ENCODE results near the gene ATG4C. TPM values are rescaled to one million over a fixed set of nuclear protein-coding genes. Genes with fewer than 3 reads are reported as not detected.

ATG4C gene
- total and polyA plus RNA-seq, 3 donors from 2014 or later: 6.8 to 10.2 (median 8.6) TPM

DNA sequence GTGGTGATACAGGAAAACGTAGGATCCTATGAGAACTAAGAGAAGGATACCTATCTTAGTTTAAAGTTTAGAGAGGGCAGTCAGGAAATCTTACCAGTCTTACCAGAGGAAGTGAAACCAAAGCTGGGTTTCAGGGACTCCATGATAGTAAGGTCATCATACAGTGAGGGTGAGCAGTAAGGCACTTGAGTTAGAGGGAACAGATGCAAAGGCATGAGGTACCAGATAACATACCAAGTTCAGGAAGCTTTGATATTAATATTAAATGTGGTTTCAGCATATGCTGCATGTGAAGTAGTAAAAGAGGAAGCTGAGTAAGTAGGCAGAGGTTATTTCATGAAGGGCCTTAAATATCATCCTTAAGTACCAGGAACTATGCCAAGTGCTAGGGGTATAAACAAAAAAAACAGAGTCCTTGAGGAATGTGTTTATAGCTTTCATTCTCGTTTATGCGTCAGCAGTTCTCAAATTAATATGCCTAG lies 16.9 kb downstream of the ATG4C start:
- no peaks in the 10 kb centered on the region for H3K36me3 ChIP-seq (ENCODE audit: low read depth, missing control alignments)
- TF ChIP-seq, protein P1, sequence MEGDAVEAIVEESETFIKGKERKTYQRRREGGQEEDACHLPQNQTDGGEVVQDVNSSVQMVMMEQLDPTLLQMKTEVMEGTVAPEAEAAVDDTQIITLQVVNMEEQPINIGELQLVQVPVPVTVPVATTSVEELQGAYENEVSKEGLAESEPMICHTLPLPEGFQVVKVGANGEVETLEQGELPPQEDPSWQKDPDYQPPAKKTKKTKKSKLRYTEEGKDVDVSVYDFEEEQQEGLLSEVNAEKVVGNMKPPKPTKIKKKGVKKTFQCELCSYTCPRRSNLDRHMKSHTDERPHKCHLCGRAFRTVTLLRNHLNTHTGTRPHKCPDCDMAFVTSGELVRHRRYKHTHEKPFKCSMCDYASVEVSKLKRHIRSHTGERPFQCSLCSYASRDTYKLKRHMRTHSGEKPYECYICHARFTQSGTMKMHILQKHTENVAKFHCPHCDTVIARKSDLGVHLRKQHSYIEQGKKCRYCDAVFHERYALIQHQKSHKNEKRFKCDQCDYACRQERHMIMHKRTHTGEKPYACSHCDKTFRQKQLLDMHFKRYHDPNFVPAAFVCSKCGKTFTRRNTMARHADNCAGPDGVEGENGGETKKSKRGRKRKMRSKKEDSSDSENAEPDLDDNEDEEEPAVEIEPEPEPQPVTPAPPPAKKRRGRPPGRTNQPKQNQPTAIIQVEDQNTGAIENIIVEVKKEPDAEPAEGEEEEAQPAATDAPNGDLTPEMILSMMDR (IDR thresholded peaks at IDR 0.05): no peak
- TF ChIP-seq POLR2A (IDR thresholded peaks at IDR 0.05): no peak
- no peaks in the 10 kb centered on the region for H3K4me1 ChIP-seq
- no peaks in the 10 kb centered on the region for H3K9me3 ChIP-seq
- no peak for DNase-seq
- H3K27ac ChIP-seq: no peak overlapping the region
- no peak overlapping the region for H3K4me3 ChIP-seq
- WGBS, 2 donors: 68 to 73% methylated on average over 3 of the region's 3 CpGs
- H3K27me3 ChIP-seq: no peaks in the 10 kb centered on the region
- intact Hi-C loops (cut with DNase I; ENCODE audit: low total_unique reads): no loop called here

DNA sequence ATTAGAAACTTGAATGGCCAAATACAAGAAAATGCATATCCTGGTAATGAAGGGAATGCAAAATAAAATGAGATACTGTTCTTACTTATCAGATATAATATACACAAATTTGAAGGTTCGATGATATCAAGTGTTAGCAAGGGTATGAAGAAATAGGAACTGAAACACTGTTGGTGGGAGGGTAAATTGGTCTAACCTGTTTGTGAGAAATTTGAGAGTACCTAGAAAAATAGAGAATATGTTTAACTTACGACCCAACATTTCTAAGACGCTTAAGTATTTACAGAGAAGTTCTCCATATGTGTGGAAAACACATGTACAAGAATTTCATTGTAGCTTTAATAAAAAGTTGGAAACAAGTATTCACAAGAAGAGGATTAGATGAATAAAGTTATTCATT lies 25.9 kb downstream of the ATG4C start:
- TF ChIP-seq POLR2A (IDR thresholded peaks at IDR 0.05): no peak
- TF ChIP-seq, protein P1 (IDR thresholded peaks at IDR 0.05): no peak
- Histone ChIP-seq H3K9me3 (no peaks in the 10 kb centered on the region), H3K4me1 (no peaks in the 10 kb centered on the region), H3K27me3 (no peaks in the 10 kb centered on the region), H3K27ac (no peak overlapping the region), H3K4me3 (no peak overlapping the region), H3K36me3 (ENCODE audit: low read depth, missing control alignments) (no peaks in the 10 kb centered on the region)
- intact Hi-C loops (cut with DNase I; ENCODE audit: low total_unique reads): no loop called here
- DNase-seq: no peak
- 93 to 97% methylated on average over 3 of the region's 3 CpGs for WGBS, 2 donors

DNA sequence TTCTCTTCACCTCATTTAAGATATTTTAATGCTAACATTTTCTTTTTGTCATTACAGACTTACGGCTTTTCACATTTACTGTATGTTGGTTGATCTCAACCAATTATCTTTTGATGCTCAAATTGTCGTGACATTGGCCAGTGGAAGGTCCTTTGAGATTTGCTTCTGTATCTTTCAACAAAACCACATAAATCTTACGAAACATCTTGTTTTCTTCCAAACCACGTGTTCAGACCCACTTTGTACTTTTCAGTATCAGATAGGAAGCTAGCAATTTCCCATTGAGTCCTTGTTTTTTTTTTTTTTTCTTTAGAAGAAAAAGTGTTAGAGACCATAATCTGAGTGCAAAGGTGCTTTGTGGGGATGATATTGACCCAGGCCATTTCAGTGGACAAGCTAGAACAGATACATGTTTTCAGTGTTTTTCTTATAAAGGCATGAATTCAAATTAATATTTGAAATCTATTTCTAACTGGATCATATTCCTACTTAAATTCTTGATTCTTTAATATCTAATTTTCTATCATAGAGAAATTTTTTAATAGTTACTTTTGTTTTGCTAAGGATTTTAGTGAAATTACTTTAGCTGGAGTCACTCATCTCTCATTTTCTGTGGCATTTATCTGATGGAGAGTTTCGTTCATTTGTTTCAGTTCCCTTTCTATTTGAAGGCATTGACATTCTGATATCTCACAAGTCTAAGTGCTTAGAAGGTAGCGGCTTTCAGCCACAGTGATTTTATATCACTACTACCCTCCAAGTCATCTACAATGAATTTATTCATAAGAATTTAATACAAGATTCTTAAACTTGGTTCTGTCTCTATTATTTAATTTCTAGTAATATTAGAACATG lies 26.7 kb downstream of the ATG4C start:
- intact Hi-C loops (cut with DNase I; ENCODE audit: low total_unique reads): no loop called here
- H3K4me1 ChIP-seq: no peaks in the 10 kb centered on the region
- no peaks in the 10 kb centered on the region for H3K27me3 ChIP-seq
- WGBS, 2 donors: 85 to 87% methylated on average over 6 of the region's 6 CpGs
- H3K27ac ChIP-seq: no peak overlapping the region
- no peaks in the 10 kb centered on the region for H3K36me3 ChIP-seq (ENCODE audit: low read depth, missing control alignments)
- H3K4me3 ChIP-seq: no peak overlapping the region
- no peaks in the 10 kb centered on the region for H3K9me3 ChIP-seq
- no peak for DNase-seq
- TF ChIP-seq POLR2A (IDR thresholded peaks at IDR 0.05): no peak
- TF ChIP-seq, protein P1 (IDR thresholded peaks at IDR 0.05): no peak

- Histone ChIP-seq H3K27ac (no peak overlapping the region), H3K4me3 (no peak overlapping the region), H3K4me1 (no peaks in the 10 kb centered on the region), H3K9me3 (no peaks in the 10 kb centered on the region), H3K27me3 (no peaks in the 10 kb centered on the region), H3K36me3 (ENCODE audit: low read depth, missing control alignments) (no peaks in the 10 kb centered on the region)
- no peak for DNase-seq
- TF ChIP-seq, protein P1 (IDR thresholded peaks at IDR 0.05): no peak
- no peak for TF ChIP-seq POLR2A (IDR thresholded peaks at IDR 0.05)
- intact Hi-C loops (cut with DNase I; ENCODE audit: low total_unique reads): no loop called here
- WGBS, 2 donors: 87 to 89% methylated on average over 4 of the region's 4 CpGs
Measured at GRCh38 chr1:62823556-62823955, 39.6 kb downstream of the ATG4C start.

All from testis (tissue), 3 donors.